GM18861 (cell line): ENCODE results near the gene TIGAR.

Source experiments
- ATAC-seq: cut with Tn5 transposase; IDR thresholded peaks from one replicate; pipeline ENCODE4 v1.9.1; 2021; ENCODE audit not compliant: unreplicated experiment

TIGAR gene

DNA sequence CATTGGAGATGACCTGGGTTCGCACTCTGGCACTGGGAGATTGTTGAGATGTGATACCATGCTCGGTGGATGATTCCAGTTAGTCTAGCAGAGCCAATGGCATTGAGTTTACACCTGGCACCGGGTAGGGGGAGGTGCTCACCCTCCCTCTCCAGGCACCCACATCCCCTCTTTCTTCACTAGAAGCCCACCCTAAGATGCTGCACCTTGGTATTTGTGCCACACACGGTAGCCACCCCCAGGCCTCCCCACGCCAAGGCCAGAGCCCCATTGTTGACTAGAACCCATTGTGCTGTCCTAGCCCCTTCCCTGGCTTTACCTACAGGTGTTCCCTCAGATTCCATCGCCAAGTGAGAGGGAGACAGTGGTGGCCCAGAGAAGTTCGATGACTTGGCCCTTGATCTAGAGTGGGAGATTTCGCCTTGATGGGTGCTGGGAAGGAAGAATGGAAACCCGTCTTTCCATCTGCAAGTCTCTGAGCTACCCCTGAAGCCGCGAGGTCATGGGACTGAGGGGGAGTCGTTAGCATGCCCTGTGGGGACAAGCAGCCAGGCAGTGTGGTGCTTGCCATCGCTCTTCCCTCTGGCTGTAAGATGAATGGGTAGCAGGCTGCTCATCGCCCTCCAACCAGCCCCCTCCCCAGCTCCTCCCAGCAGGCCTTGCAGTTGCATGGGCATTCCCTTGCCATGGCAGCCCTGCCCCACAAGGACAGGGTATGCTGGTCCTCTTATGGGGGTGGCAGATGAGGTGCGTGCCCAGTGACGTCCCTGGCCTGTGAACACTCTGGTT lies 38.7 kb upstream of the TIGAR start:
- no peak for ATAC-seq

DNA sequence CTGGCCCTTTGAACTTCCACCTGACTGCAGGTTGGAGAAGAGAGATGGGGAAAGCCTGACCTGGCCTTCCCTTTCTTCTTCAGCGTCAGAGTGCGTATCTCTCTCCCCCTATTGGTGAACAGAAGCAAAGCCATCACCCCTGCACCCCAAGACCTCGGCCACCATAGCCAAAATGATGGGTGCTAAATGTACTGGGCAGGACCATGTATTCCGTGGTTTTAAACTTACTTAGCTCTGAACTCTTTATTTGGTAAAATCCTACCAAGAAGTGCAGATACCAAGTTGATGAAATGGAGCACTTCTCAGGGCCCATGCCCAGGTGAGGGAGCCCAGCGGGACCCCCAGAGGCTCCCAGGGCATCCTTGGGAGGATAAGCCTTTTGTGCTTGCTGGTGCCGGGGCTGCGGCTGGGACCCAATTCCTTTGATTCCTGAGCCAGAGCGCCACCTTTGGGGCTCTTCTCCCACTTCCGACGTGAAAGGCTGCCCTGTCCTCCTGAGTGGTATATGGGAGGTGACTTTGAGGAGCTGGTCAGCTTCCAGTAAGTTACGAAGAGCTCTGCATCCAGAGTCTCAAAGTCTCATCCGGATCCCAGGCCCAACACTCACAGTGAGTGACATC lies 38.0 kb upstream of the TIGAR start:
- ATAC-seq = no peak

DNA sequence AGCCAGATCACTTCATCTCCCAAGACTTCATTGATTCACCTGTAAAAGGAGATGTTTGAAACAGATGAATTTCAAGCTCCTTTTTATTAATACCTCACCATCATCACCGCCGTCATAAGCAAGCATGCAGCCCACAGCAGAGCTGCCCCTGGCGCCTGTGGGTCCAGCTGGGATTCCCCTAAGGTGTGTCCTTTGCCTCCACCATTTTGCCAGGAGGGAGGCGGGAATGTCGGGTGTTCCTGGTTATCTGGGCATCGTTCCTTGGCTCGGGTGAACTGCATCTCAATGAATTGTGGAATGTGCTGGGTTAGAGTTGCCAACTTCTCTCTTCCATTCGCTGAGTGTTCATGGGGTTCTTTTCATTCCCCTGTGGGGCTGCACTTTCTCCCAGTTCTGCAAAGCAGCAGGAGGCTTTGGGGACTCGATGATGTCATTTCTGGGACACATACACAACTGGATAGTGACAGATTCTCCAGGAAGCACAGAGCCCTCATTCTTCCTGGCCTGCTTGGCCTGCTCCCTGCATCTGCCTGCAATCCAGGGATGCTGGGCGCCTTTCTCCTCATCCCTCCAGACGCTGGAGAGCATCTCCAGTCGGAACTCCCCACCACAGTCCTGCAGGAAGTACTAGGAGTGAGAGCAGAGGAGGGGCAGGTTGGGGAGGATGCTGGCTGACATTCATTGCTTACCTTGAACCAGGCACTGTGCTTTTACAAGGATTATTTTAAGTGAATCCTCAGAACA lies 37.3 kb upstream of the TIGAR start:
- ATAC-seq = no peak

DNA sequence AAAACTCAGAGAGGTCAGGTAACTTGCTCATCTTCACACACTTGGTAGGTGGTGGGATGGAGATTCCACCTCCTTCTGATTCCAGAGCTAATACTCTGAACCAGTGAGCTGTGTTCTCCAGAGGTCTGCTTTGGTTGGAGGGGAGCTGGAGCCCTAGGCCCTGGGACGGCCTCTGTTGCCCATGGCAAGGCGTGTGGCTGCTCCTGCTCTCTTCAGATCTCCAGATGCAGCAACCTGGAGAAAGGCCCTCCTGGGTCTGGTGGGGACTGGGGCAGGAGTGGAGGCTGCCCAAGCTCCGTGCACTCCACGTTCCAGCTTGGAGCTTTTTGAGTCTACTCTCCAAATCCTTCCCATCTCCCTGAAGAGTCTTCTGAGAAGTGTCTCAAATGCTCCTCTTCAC lies 36.7 kb upstream of the TIGAR start:
- no peak for ATAC-seq

DNA sequence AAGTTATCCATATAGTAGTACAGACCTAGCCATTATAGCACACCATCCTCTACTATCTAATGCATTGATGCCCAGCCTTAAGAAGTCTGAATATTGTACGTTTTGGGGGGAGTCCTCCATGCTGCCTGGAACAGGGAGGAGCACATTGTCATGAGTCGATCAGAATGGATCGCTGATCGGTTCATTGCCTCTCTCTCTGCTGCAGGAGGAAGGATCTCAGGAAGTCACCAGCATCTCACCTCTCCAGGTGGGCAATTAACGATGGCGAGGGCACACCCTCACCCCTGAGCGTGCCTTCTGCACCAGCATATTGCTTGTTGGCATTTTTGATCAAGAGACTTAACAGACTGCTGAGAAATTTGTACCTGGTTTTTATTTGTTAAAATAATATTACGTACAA lies 35.9 kb upstream of the TIGAR start:
- ATAC-seq = no peak

DNA sequence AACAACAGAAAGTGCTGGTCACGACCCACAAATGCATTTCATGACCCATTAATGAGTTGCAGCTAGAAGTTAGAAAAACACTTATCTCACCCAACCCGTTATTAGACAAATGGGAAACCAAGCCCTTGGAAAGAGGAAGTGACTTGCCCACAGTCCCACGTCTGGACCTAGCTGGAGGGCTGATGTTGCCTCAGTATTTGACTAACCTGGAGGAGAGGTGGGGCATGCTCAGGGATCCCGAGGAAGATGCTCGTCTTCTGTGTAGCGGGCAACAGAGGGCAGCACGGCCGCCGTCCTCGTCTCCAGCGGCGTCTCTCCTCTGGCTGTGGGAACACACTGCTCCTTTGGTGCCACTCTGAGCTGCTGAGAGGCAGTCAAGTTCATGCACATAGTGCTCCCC lies 34.8 kb upstream of the TIGAR start:
- no peak for ATAC-seq

DNA sequence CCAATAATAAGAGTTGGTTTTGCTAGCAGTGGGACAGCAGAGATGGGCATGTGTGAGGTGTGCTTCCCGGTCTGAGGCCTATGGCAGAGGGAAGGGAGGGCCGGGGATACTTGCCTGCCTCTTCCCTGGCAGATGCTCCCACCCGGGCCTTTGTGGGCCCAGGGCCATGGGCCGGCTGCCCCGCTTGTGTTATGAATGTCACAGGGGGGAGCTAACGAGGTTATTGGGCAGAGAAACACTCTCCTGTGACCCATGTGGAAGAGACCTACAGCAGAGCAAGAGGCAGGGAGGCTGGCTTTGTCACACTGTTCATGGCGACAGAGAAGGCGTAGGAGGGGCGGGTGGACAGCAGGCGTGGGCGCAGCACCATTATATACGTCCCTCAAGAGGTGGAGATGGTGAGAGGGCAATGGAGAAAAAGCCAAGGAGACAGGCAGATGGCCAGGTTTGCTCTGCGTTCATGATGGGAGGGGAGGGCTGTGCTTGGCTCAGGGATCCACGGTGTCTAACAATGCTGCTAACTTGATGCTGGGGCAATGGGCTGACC lies 34.2 kb upstream of the TIGAR start:
- no peak for ATAC-seq

DNA sequence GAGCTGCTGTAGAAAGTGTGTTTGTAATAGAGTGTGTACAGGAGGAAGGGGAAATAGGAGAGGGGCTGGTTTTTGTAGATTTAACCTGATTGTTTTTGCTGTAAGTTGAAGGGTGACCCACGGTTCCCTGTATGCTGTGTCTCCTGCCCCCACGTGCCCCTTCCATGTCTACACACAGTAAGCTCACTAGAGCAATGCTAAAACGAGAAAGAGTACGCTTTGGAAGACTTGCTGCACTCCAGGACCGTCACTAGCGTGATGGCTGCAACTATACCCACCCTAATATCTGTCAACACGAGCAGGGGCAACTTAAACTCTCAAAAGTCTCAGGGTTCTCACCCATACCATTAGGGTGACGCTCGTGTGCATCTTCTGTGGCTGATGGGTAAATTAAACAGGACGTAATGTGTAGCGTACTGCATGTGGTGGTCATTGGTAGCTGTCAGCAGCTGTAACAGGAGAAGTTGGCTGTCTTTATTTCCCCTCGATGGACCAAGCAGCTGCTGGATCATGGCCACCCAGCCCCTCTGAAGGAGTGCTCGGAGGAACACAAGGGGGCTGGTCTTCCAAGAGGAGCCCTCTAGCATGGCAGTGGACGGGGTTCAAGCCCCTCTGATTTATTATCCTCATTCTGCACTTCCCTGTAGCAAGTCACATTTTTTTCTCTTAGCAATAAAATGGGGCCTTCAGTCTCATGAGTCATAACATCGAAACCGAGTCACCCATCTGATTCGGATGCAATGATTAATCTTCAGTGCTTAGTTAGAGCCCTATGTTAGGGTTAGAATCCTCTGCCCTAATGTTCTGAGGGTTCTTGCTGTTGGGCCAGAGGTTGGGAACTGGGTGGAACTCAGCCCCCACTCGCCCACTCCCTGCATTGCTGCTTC lies 33.4 kb upstream of the TIGAR start:
- no peak for ATAC-seq

DNA sequence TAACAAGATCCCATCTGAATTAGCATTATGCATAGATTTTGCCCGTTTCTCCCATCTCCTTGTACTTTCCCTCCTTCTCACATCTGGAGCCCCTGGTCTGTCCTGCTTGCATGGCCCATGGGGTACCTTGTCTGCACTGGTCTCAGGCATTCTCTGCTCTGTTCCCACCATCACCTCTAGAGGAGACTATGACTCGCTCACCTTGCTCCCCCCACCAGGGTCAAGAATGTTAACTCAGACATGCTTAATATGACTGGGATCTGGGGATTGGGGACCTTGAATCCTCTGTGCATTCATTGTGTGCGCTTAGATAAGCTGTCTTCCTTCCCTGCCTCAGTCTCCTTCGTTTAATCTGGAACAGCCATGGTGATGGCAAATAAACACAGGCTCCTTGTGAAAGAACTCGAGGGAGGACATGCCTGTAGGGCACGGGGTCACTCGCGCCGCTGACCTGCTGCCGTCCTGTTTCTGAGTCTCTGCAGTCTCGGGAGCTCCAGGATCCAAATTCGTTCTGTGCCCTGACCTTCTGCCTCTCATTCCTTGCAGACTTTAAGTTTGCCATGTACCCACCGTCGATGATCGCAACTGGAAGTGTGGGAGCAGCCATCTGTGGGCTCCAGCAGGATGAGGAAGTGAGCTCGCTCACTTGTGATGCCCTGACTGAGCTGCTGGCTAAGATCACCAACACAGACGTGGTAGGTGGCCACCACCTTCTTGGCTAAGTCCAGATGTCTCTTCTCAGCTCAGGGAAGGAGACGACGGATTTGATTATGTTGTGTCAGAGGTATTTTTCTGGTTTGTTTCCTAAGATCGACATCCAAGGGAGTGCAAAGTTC lies 32.5 kb upstream of the TIGAR start:
- no peak for ATAC-seq

DNA sequence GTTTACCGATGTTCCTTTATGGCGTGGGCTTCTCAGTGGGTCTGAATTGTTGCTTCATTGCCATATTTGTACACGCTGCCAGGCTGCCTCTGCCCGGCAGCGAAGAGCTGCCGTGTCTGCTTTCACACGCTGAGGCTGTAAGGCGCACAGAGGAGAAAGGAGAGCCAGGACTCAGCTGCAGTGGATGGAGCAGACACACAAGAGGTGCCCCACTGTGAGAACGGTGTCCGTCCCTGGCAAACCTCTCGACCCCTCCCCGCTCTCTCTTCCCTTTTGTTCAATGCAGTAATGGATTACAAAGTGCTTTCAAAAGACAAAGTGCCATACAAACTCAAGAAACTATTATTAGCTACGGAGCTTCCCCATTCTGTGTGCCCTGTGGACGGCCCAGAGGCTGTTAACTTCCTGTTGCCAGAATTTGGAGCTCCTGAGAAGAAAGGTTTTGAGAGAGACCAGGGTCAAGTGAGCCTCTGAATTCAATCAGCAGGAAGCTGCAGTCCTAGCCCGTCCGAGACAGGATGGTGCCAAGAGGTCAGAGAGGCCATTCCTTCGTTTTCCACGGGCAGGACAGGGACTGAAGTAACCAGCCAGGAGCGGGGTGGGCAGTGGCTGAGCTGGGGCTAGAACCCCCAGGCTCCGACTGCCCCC lies 31.7 kb upstream of the TIGAR start:
- no peak for ATAC-seq

DNA sequence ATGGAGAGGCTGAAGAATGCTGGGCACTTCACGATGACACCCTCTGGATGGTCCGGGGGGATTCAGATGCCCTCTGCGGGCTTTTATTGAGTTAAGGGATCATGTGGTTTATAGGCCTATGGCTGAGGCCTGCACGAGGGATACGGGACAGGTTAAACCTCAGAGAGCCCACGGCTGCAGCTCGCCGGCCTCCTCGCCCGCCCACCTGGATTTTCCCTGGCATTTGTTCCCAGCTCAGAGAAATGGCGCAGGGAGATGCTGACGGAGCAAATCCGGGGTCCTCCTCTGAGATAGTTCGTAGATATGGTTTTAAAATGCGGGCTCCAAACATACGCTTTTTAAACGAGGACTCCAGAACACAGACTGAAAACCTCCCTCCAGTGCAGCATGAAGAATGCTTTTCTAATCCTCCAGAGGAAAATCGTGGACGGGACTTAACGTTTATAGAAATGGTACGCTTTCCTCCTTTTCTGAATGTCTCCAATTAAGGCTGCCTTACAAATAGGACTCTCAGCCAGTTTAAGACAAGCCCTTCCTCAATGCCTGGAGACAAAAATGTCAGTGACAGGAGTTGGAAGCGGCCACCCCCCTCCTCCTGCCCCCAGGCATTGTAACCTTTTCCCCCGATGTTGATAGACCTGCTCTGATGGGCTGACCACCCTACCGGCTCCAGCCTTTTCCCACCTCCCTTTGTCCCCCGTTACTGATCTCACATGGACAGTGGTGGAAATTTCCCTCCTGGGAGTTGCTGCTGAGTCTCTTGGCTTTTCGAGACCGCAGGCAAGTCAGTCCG lies 30.8 kb upstream of the TIGAR start:
- ATAC-seq = no peak

DNA sequence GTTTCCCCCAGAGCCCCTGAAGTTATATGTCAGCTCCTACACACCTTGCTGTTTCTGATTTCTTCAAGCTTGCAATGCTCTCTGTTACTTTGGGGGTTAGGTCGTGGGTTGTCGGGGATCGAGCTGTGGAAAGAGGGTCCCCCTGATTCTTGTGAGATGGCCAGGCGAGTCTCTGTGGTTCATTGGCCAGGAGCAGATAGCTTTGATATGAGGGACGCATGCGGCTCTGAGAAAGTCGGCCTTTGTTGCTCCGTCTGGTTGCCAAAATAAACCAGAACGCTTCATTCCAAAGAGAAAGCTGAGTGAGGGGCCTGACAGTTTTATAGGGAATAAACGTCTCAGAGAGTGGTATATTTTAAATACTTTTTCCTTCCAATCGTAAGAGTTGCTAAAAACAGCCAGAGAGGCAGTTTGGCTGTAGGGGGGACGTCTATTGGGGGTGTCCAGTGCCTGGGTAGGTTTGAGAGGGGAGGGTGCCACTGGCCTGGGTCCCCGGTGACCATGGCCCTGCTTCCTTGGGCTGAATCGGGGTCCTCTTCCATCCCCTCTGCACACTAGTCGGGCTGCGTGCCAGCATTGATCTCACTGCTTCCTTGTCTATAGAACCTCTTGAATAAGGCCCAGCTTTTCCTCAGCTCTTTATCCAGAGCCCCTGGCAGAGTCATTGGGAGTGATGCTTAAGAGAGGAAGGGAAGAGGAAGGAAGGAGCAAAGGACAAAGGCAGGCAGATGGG lies 28.5 kb upstream of the TIGAR start:
- no peak for ATAC-seq

DNA sequence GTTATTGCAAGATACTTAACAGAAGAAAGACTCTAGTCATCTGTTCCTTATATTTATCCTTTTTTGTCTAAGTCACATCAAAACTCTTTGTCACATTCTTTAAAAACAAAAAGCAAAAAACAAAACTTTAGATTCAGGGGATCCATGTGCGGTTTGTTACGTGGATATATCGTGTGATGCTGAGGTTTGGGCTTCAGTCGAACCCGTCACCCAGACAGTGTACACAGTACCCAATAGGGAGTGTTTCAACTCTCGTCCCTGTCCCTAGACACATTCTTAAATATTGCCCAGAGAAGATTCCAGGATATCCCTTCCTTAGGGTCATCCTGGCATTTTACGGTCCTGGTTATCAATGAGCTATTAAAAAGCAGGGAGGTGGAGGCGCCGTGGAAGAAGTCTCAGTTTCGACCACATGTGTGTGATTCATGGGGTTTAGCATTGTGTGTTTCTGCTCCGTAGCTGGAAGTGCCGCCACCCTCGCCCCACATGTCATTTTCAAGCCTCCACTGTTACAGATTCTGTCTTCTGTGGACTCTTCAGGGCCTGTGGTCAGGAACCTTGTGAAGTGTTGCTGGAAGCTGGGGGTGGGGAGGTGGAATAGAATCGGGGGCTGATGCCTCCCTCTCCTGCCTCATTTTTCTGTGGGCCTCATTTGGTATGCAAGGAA lies 27.6 kb upstream of the TIGAR start:
- ATAC-seq = no peak

DNA sequence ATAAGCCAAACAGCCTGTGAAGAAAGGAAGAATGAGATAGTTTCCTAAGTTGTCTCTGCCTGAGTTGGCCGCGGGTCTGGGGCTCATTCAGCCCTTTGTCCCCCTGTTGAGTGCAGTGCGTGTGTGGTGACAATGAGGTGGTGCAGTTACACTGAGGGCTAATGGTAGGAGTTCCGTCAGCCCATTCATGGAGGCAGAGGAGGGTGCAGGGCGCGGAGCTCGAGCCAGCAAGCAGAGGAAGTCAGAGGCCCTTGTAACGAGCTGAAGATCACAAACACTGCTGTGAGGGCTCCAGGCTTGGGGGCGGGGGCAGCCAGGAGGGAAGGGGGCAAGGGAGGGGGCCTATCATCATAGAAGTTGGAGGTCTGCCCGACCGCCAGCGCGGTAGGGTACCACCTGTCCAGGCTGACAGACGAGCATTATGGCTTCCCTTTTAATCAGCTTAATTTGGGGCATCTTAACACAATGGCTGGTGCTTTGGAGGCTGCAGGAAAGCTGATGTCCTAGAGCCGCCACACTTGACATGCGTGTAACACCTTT lies 27.0 kb upstream of the TIGAR start:
- ATAC-seq = no peak

DNA sequence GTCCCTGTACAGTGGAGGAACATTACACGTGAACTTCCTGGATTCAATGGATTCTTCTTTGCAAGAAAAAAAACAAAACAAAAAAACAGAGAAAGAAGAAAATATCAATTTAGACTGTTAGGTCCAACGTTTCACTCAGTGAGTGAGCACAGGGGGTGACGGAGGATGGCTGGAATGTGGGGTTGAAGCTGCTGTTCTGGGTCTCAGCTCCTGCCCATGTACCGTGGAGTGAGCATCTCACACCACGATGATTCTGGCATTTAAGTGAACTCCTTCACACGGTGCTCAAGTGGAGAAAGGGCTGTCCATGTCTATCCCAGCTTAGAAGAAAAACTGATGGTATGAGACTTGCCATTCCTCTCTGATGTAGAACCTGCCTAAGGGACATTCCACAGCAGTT lies 24.3 kb upstream of the TIGAR start:
- ATAC-seq = no peak

DNA sequence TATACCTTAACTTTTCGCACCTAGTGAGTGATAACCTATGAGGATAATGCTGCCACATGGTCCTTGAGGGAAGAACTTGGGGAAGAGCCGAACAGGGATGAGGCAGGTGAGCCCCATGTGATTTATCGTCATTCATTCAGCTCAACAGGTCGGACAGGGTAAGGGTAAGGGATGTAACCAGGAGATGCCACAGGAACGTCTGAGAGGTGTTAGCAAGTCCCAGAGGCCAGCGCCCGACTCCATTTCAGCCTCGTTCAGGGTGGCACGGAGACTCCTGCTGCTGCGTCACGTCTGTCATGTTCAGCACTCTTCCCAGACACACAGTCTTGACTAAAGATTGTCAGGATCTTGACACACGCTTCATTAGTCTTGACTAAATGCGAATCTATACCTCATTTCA lies 23.4 kb upstream of the TIGAR start:
- no peak for ATAC-seq

DNA sequence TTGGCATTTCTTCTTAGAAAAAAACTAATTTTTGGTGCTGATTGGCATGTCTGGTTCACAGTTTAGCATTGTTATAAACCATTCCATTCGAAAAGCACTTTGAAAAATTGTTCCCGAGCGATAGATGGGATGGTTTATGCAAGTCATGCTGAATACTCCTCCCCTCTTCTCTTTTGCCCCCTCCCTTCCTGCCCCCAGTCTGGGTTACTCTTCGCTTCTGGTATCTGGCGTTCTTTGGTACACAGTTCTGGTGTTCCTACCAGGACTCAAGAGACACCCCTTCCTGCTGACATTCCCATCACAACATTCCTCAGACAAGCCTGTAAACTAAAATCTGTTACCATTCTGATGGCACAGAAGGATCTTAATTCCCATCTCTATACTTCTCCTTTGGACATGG lies 20.1 kb upstream of the TIGAR start:
- ATAC-seq = no peak
